ENCODE data around the gene TRERF1.
"Not testable (repeated sequence)": the region's sequence is repeated elsewhere in the genome, so short reads cannot be mapped to it uniquely, and the experiment has no call there.

Gene TRERF1

GRCh38 chr6:42345696-42346416 is 105.9 kb downstream of the TRERF1 start:
- DNase-seq (ENCODE audit: insufficient read length, low spot score) (no peak), FAIRE-seq (no peak)

DNA sequence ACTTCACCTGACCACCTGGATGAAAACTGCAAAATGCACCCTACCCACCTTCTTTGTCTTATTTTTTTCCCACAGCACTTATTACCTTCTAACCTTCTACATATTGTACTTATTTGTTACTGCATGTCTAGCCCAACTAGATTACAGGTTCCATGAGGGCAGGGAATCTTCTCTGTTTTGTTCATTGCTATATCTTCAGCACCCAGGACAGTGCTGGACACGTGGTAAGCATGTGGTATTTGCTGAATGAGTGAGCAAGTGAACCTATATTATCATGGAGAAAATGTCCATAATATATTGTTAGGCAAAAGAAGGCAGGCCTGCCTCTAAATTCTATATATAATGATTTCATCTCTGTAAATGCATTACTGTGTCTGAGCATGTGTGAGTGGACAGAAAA is 107.0 kb downstream of the TRERF1 start:
- no peak for DNase-seq (ENCODE audit: insufficient read length, low spot score)
- no peak for FAIRE-seq

DNA sequence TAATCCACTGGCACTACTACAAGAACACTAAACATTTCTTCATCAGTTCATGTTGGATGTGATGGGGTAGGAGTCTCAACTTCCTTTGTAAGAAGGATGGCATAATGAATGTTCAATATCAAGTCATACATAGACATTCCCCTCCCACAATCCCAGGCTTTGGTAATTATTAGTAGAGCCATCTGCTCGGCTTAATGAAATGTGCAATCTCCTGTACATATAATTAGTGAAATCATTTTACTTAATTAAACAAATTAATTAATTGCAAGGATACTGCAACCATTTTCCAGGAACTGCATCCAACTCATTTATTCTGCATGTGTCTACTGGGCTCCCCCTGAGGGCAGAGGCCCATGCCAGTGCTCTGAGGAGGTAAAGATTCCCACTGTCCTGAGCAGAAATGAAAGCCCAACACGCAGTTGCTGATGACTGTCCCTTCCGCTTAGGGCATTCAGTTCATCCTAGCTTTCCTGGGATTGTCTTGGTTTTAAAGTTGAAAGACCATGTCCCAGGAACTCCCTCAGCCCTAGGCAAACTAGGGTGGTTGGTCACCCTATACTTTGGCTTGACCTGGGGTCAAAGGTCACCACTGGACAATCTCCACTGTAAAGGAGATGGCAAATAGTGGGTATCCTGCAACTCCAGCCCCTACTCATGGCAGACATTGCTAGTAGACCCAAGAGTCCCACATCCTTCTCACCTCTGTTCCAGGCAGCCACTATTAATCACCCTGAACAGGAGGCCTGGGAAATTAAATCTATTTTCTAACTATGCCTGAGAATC is 109.8 kb downstream of the TRERF1 start:
- DNase-seq (ENCODE audit: insufficient read length, low spot score), result no peak
- FAIRE-seq, result no peak

DNA sequence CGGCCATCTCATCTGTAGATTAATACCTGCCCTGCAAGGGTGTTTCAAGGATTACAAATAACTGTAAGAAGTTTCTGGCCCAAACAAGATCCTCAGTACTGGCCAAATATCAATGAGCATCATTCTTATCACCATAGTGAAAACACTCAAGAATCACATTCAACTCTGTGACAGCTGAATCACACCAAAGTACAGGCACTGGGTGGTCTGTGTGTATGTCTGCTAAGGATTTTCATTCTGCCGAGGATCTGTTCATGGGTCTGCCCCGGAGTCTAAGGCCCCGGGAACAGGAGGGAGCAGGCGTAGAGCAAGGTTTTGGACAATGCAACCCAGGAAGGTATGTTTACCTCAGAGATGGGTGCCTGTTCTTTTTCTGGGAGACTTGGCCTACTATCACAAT is 110.5 kb downstream of the TRERF1 start:
- FAIRE-seq (no peak), DNase-seq (ENCODE audit: insufficient read length, low spot score) (no peak)

- no peak for FAIRE-seq
These were observed 111.2 kb downstream of the TRERF1 start for GRCh38 chr6:42340511-42340910.

DNA sequence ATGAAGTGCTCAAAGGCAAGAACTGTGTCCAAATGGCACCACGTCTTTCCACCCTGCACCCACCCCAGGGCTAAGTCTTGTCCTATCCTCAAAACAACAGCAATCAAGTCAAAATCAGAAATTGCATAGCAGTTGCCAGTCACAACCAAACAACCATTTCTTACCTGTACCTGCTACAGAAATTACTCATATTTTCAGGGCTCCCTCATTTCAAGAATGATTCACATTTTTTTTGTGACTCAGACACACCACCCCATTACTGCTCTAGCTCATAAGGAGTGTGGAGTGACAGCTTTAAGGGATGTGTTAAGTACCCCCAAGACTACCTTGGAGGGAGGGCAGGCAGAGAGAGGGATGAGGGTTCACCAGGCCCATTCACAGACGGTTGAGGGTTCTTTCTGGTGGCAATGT is 111.7 kb downstream of the TRERF1 start:
- peak; percentile 22 for DNase-seq (ENCODE audit: insufficient read length, low spot score)
- peak; percentile 60 for FAIRE-seq

More at GRCh38 chr6:42340511-42340910, 111.2 kb downstream of the TRERF1 start:
- DNase-seq (ENCODE audit: insufficient read length, low spot score), result no peak

- FAIRE-seq (no peak), DNase-seq (ENCODE audit: insufficient read length, low spot score) (no peak)
These were observed 112.9 kb downstream of the TRERF1 start for GRCh38 chr6:42338744-42339222.

GRCh38 chr6:42337985-42338743 is 113.6 kb downstream of the TRERF1 start:
- DNase-seq (ENCODE audit: insufficient read length, low spot score) (no peak), FAIRE-seq (no peak)

GRCh38 chr6:42336431-42336830 is 115.3 kb downstream of the TRERF1 start:
- DNase-seq (ENCODE audit: insufficient read length, low spot score), result no peak
- FAIRE-seq, result no peak

DNA sequence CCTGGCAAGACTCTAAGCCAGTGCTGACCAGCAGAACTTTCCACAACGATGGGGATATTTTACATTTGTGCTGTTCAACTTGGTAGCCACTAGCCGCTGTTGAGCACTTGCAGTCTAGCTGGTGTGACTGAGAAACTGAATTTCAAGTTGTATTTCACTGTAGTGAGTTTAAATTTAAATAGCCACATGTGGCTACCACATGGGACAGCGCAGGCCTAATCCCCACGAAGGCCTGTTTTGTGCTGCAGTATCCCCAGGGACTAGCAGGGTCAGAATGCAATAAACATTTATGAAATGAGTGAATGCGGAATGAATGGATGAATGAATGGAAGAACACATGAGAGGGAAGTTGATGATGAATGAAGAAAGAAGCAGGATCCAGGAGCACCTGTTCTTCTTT is 115.8 kb downstream of the TRERF1 start:
- no peak for DNase-seq (ENCODE audit: insufficient read length, low spot score)
- FAIRE-seq, result no peak

DNA sequence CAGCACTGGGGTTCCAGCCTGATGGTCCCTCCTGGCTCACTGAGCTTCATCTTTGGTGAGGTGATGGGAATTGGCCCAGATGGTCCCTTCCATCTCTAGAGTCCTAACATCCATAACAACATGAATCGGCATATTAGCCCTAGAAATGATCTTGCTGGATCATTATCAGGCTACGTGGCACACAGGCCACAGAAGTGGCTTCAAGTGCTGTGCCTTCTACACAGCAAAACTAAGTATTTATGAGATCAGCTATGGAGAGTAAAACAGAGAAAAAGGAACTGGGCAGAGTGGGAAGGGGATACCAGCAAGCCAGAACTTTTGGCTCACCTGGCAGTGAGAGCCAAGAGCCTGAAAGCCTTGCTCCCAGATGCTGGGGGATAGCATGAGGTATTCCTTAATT is 116.9 kb downstream of the TRERF1 start:
- DNase-seq (ENCODE audit: insufficient read length, low spot score) (no peak), FAIRE-seq (no peak)

GRCh38 chr6:42333612-42334011 is 118.1 kb downstream of the TRERF1 start:
- no peak for DNase-seq (ENCODE audit: insufficient read length, low spot score)
- no peak for FAIRE-seq

GRCh38 chr6:42332916-42333315 is 118.8 kb downstream of the TRERF1 start:
- DNase-seq (ENCODE audit: insufficient read length, low spot score) (no peak), FAIRE-seq (no peak)

DNA sequence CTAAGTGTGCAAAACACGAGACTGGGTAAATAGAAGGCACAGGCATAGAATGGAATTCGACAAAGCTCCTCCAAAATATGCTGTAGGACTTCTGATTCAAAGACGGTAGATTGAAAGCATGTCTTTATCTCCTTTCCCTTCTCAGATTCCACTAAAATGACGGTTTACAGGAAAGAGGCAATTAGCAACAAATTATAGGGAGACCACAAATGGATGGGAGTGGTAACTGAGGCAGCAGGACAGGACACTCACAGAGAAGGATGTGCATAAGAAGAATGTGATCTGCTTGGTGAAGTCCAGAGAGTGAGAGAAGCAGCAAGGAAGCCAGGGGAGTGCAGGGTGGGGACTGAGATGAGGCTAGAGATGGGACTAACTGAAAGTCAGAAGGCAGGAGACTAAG is 120.7 kb downstream of the TRERF1 start:
- FAIRE-seq, result no peak
- no peak for DNase-seq (ENCODE audit: insufficient read length, low spot score)

GRCh38 chr6:42326248-42326647 is 125.5 kb downstream of the TRERF1 start:
- no peak for DNase-seq (ENCODE audit: insufficient read length, low spot score)
- FAIRE-seq, result no peak

DNA sequence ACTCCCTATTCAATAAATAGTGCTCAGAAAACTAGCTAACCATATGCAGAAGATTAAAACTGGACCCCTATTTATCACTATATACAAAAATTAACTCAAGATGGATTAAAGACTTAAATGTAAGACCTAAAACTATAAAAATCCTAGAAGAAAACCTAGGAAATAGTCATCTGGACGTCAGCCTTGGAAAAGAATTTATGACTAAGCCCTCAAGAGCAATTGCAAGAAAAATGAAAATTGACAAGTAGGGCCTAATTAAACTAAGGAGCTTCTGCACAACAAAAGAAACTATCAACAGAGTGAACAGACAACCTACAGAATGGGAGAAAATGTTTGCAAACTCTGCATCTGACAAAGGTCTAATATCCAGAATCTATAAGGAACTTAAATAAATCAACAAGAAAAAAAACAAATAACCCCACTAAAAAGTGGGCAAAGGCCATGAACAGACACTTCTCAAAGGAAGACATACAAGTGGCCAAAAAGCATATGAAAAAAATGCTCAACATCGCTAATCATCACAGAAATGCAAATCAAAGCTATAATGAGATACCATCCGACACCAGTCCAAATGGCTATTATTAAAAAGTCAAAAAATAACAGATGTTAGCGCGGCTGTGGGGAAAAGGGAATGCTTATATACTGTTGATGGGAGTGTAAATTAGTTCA is 126.9 kb downstream of the TRERF1 start:
- not testable (repeated sequence) for DNase-seq (ENCODE audit: insufficient read length, low spot score); FAIRE-seq

DNA sequence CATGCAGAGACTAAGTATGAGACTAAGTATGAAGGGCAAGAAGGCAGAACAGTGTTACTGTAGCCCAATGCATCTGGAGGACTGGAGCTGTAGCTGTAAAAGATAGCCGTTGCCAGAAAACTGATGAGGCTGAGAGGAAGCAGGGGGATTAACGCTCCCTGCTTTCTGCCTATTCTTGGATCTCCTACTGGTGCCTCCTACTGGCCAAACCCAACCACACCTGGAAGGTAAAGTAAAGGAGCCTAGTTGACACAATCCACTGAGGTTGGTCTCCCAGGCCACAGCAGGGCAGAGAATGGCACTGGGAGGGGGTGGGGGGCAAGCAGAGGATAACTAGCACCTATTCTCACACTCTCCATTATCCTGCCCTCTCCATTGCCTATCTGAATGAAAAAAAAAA is 129.1 kb downstream of the TRERF1 start:
- DNase-seq (ENCODE audit: insufficient read length, low spot score) (no peak), FAIRE-seq (no peak)

DNA sequence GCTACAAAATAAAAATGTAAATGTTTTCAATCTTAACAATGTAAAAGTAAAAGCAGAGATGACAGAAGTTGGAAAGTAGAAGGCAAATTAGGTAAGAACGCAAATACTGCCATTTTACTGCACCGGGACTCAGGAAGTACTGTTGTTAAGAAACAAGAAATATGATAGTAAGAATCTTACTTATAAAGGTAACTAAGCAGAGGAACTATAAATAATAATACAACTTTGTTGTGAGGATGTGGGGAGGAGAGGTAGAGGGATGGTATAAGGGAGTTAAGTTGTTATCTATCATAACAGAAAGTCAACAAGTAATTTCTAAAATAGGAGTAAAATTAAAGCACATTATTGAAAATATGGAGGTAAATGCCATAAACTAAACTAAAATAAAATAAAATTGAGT is 129.8 kb downstream of the TRERF1 start:
- no peak for FAIRE-seq

DNA sequence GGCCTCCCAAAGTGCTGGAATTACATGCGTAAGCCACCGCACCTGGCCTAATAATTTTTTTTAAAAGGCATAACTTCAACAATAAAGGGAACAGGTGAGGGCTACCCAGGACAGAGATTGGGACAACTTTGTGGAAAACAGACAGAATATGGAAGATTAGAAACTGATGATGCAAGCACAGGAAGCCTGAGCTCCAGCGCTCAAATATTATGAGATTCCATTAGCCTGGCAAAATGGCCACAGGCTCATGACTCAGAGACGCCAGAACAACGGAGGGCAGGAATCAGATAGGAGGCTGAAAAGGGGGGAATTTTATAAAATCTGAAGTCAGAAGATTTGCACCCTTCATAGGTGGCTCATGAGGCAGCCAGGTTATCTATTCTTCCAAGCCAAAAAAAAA is 131.0 kb downstream of the TRERF1 start:
- DNase-seq (ENCODE audit: insufficient read length, low spot score), result no peak
- FAIRE-seq, result no peak

More for the DNA sequence above, 129.8 kb downstream of the TRERF1 start:
- no peak for DNase-seq (ENCODE audit: insufficient read length, low spot score)

DNA sequence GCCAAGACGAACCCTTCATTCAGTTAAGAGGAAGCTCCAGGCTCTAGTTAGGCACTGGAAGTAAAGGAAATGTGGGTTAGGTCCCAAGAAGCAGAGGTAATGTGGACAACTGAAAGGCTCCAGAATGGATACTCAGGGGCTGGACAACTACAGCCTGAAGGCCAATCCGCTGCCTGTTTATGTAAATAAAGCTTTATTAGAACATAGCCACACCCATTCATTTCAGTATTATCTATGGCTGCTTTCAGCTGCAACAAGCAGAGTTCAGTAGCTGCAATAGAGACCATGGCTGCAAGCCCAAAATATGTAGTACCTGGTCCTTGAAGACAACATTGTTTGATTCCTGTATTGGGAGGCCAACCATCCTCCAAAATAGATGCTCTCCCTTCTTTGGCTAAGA is 133.2 kb downstream of the TRERF1 start:
- DNase-seq (ENCODE audit: insufficient read length, low spot score), result no peak
- FAIRE-seq, result no peak

DNA sequence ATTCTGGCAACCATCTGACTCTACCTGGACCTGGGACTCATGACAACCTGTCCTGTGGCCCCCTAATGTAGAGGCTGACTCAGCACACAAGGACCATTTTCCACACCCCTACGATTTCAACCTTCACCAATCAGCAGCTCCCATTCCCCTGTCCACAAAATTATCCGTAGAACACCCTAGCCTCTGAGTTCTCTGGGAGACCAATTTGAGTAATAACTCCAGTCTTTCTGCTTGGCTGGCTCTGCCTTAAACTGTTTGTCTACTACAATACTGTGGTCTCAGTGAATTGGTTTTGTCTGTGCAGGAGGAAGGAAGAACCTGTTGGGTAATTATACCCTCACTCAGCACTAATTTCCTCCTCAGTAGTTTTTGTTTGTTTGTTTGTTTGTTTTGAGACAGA is 134.7 kb downstream of the TRERF1 start:
- DNase-seq (ENCODE audit: insufficient read length, low spot score) (no peak), FAIRE-seq (peak; percentile 8)
